ENCODE data around the gene TMOD3. TPM values are rescaled to one million over a fixed set of nuclear protein-coding genes. Genes with fewer than 3 reads are reported as not detected.
"Not testable (repeated sequence)": the region's sequence is repeated elsewhere in the genome, so short reads cannot be mapped to it uniquely, and the experiment has no call there.

Gene TMOD3
- total RNA-seq, 1 donor from 2014 or later, result 39.0 TPM

DNA sequence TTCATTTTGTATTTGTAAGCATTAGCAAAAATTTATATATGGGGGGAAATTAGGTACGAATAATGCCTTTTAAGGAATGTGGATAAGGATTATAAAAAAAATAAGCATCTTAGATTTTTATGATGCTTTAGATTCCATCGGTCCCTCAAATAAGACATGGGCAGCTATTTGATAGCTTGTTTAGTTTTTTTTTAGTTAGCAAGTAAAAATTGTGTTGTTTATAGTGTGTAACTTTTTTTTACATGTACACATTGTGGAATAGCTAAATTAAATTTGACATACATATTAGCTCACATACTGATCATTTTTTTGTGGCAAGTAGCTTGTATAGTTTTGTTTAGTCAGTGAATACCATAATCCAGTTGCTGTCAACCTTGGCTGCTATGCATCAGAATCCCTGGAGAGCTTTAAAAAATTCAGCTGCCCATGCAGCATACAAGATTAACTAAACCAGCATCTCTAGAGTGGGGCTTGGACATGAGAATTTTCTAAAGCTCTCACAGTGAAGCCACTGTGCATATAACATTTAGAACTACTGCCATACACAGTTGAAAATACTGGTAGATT lies 53.9 kb downstream of the TMOD3 start:
- intact Hi-C loops (cut with micrococcal nuclease), result no loop called here
- CTCF ChIA-PET, result interaction anchor here (0.7 to 2.0 kb wide), 4 partner anchors 17 to 257 kb away, joined by 3 to 5 read pairs (median 4); no protein-coding TSS in a partner anchor
- TF ChIP-seq, protein P1, sequence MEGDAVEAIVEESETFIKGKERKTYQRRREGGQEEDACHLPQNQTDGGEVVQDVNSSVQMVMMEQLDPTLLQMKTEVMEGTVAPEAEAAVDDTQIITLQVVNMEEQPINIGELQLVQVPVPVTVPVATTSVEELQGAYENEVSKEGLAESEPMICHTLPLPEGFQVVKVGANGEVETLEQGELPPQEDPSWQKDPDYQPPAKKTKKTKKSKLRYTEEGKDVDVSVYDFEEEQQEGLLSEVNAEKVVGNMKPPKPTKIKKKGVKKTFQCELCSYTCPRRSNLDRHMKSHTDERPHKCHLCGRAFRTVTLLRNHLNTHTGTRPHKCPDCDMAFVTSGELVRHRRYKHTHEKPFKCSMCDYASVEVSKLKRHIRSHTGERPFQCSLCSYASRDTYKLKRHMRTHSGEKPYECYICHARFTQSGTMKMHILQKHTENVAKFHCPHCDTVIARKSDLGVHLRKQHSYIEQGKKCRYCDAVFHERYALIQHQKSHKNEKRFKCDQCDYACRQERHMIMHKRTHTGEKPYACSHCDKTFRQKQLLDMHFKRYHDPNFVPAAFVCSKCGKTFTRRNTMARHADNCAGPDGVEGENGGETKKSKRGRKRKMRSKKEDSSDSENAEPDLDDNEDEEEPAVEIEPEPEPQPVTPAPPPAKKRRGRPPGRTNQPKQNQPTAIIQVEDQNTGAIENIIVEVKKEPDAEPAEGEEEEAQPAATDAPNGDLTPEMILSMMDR (IDR thresholded peaks at IDR 0.05), result no peak

DNA sequence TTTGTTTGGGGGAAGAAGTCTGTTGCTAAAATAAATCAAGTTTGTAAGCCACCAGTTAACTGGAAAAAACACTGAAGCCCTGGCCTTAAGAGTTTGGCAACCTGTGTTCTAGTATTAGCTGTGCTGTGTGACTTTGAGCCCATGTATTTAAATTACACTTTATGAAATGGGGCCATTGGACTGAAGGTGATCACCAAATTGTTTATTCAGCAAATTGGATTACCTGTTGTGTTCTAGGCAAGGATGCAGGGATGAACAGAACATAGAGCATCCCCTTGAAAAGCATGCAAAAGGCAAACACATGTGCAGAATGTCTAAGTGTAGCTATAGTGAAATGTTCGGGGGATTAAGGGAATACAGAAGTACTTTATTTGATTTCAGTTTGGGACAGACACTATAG lies 54.6 kb downstream of the TMOD3 start:
- no peak overlapping the region for H3K27ac Mint-ChIP-seq
- H3K9me3 Mint-ChIP-seq, result no peaks in the 10 kb centered on the region
- intact Hi-C loops (cut with micrococcal nuclease), result no loop called here
- TF ChIP-seq, protein P1 (IDR thresholded peaks at IDR 0.05), result no peak
- ChIA-PET POLR2A (no interaction called here), CTCF (interaction anchor here (0.7 to 2.0 kb wide), 2 partner anchors 16 to 22 kb away, joined by 3 to 4 read pairs; no protein-coding TSS in a partner anchor)
- no peaks in the 10 kb centered on the region for H3K27me3 Mint-ChIP-seq
- DNase-seq, result no peak
- no peak for ATAC-seq (ENCODE audit: low read depth)
- peaks cover 7% of the 10 kb centered on the region for H3K4me1 Mint-ChIP-seq
- no peak overlapping the region for H3K4me3 Mint-ChIP-seq
- peaks cover 39% of the 10 kb centered on the region for H3K36me3 Mint-ChIP-seq (ENCODE audit: low read depth)

More for the DNA sequence above, 53.9 kb downstream of the TMOD3 start:
- peaks cover 6% of the 10 kb centered on the region for H3K4me1 Mint-ChIP-seq
- no peaks in the 10 kb centered on the region for H3K27me3 Mint-ChIP-seq
- H3K36me3 Mint-ChIP-seq (ENCODE audit: low read depth), result peaks cover 38% of the 10 kb centered on the region
- ATAC-seq (ENCODE audit: low read depth) (no peak), DNase-seq (no peak)
- no peak overlapping the region for H3K4me3 Mint-ChIP-seq
- no peaks in the 10 kb centered on the region for H3K9me3 Mint-ChIP-seq
- no peak overlapping the region for H3K27ac Mint-ChIP-seq
- POLR2A ChIA-PET, result no interaction called here

DNA sequence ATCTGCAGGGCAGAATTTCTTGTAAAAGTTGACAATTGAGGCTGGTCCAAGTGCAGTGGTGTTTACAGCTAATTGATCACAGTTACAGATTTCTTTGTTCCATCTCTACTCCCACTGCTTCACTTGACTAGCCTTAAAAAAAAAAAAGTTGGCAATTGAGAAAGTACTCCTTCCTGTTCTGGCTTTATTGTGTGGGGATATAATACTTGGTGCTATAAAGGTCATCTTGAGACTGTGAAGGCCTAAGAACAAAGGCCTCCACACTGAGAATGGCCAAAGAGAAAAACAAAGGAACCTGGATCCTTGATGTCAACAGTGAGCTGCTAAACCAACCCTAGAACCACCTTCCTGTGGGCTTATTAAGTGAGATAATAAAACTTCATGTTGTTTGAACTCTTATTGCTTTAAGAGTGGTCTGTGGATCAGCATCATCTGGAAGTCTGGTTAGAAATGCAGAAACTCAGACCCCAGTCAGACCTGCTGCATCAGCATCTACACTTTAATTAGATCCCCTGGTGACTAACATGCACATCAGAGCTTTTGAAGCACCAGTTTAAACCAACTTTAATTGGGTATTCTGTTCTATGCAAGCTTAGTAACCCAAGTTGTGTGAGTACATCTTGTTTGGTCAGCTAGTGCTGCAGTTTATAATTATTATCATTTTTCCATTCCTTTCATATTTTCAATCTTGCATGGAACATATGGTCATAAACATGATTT lies 55.2 kb downstream of the TMOD3 start:
- TF ChIP-seq, protein P1 (IDR thresholded peaks at IDR 0.05), result no peak
- no peaks in the 10 kb centered on the region for H3K27me3 Mint-ChIP-seq
- no peak for ATAC-seq (ENCODE audit: low read depth)
- intact Hi-C loops (cut with micrococcal nuclease), result no loop called here
- no peak overlapping the region for H3K4me3 Mint-ChIP-seq
- peaks cover 7% of the 10 kb centered on the region for H3K4me1 Mint-ChIP-seq
- H3K36me3 Mint-ChIP-seq (ENCODE audit: low read depth), result peaks cover 42% of the 10 kb centered on the region
- ChIA-PET POLR2A (interaction anchor here (0.7 kb wide), 1 partner anchor 17 kb away, joined by 3 read pairs; no protein-coding TSS in a partner anchor), CTCF (interaction anchor here (2.0 kb wide), 1 partner anchor 16 kb away, joined by 4 read pairs; no protein-coding TSS in a partner anchor)
- H3K27ac Mint-ChIP-seq, result peak overlapping the region; percentile 24
- H3K9me3 Mint-ChIP-seq, result no peaks in the 10 kb centered on the region
- DNase-seq, result no peak

DNA sequence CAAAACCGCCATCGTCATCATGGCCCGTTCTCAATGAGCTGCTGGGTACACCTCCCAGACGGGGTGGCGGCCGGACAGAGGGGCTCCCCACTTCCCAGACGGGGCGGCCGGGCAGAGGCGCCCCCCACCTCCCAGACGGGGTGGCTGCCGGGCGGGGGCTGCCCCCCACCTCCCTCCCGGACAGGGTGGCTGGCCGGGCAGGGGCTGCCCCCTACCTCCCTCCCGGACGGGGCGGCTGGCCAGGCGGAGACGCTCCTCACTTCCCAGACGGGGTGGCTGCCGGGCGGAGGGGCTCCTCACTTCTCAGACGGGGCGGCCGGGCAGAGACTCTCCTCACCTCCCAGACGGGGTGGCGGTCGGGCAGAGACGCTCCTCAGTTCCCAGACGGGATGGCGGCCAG lies 56.3 kb downstream of the TMOD3 start:
- H3K27me3 Mint-ChIP-seq; intact Hi-C loops (cut with micrococcal nuclease); POLR2A ChIA-PET; CTCF ChIA-PET; H3K27ac Mint-ChIP-seq; H3K9me3 Mint-ChIP-seq; ATAC-seq (ENCODE audit: low read depth); DNase-seq; H3K4me1 Mint-ChIP-seq; H3K4me3 Mint-ChIP-seq: not testable (repeated sequence)
- peaks cover 40% of the 10 kb centered on the region for H3K36me3 Mint-ChIP-seq (ENCODE audit: low read depth)

DNA sequence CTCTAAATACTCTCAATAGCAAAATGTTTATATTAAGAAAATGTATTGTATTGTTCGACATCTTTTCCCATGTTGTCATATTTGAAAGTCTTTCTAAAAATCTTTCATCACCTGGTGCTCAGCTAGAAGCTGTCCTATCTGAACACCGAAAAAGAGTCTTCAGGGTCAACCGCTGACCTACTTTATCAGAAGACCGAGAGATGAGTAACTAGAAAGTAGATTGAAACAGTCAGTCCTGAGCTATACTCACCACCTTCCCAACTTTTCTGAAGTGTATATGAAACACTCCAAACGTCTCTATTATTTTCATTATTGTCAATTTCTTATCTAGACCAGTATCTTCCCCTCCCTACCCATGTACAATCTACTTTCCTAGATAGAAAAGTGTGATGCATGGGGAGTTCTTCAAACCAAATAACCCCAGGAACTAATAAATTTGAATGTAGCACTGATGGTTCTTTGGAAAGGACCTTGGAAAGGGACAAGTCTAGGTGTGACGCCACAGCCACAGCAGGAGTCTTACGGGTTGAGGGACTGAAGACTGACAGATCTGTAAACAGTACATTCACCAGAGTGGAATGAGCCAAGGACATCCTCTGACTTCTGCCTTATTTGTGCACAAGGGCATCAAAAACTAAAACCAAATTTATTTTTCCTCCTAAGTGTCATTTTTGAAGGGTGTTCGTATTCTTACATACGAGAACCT lies 58.6 kb downstream of the TMOD3 start:
- intact Hi-C loops (cut with micrococcal nuclease), result loop anchor here (1.0 kb wide), 2 partner anchors 191 to 339 kb away; no protein-coding TSS in a partner anchor
- DNase-seq, result no peak
- TF ChIP-seq, protein P1 (IDR thresholded peaks at IDR 0.05), result no peak
- ChIA-PET POLR2A (no interaction called here), CTCF (interaction anchor here (0.7 to 2.8 kb wide), 12 partner anchors 10 to 605 kb away, joined by 3 to 8 read pairs (median 4); no protein-coding TSS in a partner anchor)
- H3K4me3 Mint-ChIP-seq, result no peak overlapping the region
- peaks cover 4% of the 10 kb centered on the region for H3K4me1 Mint-ChIP-seq
- peak overlapping the region; percentile 59 for H3K27ac Mint-ChIP-seq
- H3K36me3 Mint-ChIP-seq (ENCODE audit: low read depth), result peaks cover 51% of the 10 kb centered on the region
- H3K9me3 Mint-ChIP-seq, result no peaks in the 10 kb centered on the region
- no peaks in the 10 kb centered on the region for H3K27me3 Mint-ChIP-seq
- no peak for ATAC-seq (ENCODE audit: low read depth)

Data from activated B cell treated with CpG ODN at 0.5 μM for 24 hours (primary cell).